CD4-positive, alpha-beta memory T cell (primary cell): Measurements from ENCODE around the gene MACROD2. TPM values are rescaled to one million over a fixed set of nuclear protein-coding genes. Genes with fewer than 3 reads are reported as not detected.

Source experiments
- CTCF ChIA-PET: fragments of 350-600 bp; sonication (Branson Sonifier 250); formaldehyde crosslinking; loops from one replicate; lab custom pipeline; 2021; ENCODE audit warnings: inconsistent platforms; ENCODE audit not compliant: partially characterized antibody; lab: Charles Lee
- POLR2A ChIA-PET: fragments of 350-600 bp; sonication (Branson Sonifier 250); formaldehyde crosslinking; loops from one replicate; lab custom pipeline; 2021; ENCODE audit not compliant: partially characterized antibody; lab: Charles Lee
- DNase-seq, 5 donors: peaks; one replicate each; pipeline versions ENCODE4 v3.0.0 to v3.0.0-alpha.2; 2020 to 2022; ENCODE audit warnings: mixed read lengths in 1 of 5
- H3K27ac ChIP-seq: one replicate; pipeline ENCODE4 v1.7.0; 2013; ENCODE audit warnings: low read depth, low read length
- H3K27me3 ChIP-seq: 2 replicates; pipeline ENCODE4 v1.7.0; 2013; ENCODE audit warnings: mild to moderate bottlenecking, low read length, moderate library complexity; ENCODE audit not compliant: insufficient read depth
- H3K36me3 ChIP-seq: 2 replicates; pipeline ENCODE4 v1.7.0; 2013; ENCODE audit warnings: mild to moderate bottlenecking, low read length, moderate library complexity; ENCODE audit not compliant: insufficient read depth
- H3K4me1 ChIP-seq: 2 replicates; pipeline ENCODE4 v1.7.0; 2013; ENCODE audit warnings: mild to moderate bottlenecking, low read length, moderate library complexity; ENCODE audit not compliant: insufficient read depth
- H3K4me3 ChIP-seq, 2 donors: one replicate each; pipeline ENCODE4 v1.7.0; 2013; ENCODE audit warnings: low read length in 2 of 2, mild to moderate bottlenecking in 1 of 2
- H3K9me3 ChIP-seq, 2 donors: one replicate each; pipeline ENCODE4 v1.7.0; 2013; ENCODE audit warnings: low read length in 2 of 2, control low read depth in 1 of 2; ENCODE audit not compliant: control insufficient read depth in 1 of 2
- H3K27ac Mint-ChIP-seq, 7 donors: one replicate each; pipeline ENCODE4 v1.8.0; 2020 to 2021; ENCODE audit warnings: mixed read lengths in 7 of 7, mild to moderate bottlenecking in 6 of 7, inconsistent platforms in 3 of 7, moderate library complexity in 3 of 7
- H3K27me3 Mint-ChIP-seq, 2 donors: one replicate each; pipeline ENCODE4 v1.8.0; 2020 to 2021; ENCODE audit warnings: mixed read lengths in 2 of 2
- H3K36me3 Mint-ChIP-seq, 2 donors: one replicate each; pipeline ENCODE4 v1.8.0; 2020 to 2021; ENCODE audit warnings: mixed read lengths in 2 of 2, inconsistent platforms in 1 of 2, mild to moderate bottlenecking in 1 of 2
- H3K4me1 Mint-ChIP-seq, 4 donors: one replicate each; pipeline ENCODE4 v1.8.0; 2020 to 2021; ENCODE audit warnings: mixed read lengths in 4 of 4, mild to moderate bottlenecking in 1 of 4
- H3K4me3 Mint-ChIP-seq, 8 donors: one replicate each; pipeline ENCODE4 v1.8.0; 2020 to 2021; ENCODE audit warnings: mixed read lengths in 8 of 8, mild to moderate bottlenecking in 7 of 8, moderate library complexity in 6 of 8, inconsistent platforms in 3 of 8
- H3K9me3 Mint-ChIP-seq, 8 donors: one replicate each; pipeline ENCODE4 v1.8.0; 2020 to 2021; ENCODE audit warnings: mixed read lengths in 8 of 8, mild to moderate bottlenecking in 5 of 8, inconsistent platforms in 3 of 8, moderate library complexity in 1 of 8
- intact Hi-C: fragments of 100-400 bp; cut with micrococcal nuclease; formaldehyde crosslinking; loops from one replicate; pipeline ENCODE4 v1.15.1; 2023
- polyA plus RNA-seq, 2 donors: library from polyadenylated mRNA; unstranded; fragments of 300-500 nt; fragmentation: Illumina TruSeq; gene quantifications; one replicate each; pipeline ENCODE4 v1.2.3, GENCODE V29; 2021
- total RNA-seq, 2 experiments: library from RNA; stranded (reverse); gene quantifications; one replicate each; pipeline ENCODE4 v1.2.3, GENCODE V29; 2021

Gene MACROD2
- total and polyA plus RNA-seq, 4 experiments from 2014 or later: not detected

- H3K27me3 Mint-ChIP-seq: no peaks in the 10 kb centered on the region
- Histone ChIP-seq H3K27me3 (no peaks in the 10 kb centered on the region), H3K4me1 (no peaks in the 10 kb centered on the region), H3K9me3 (no peaks in the 10 kb centered on the region), H3K4me3 (no peak overlapping the region), H3K27ac (no peak overlapping the region), H3K36me3 (no peaks in the 10 kb centered on the region)
- no peak overlapping the region for H3K4me3 Mint-ChIP-seq
- H3K9me3 Mint-ChIP-seq: peaks cover 0 to 11% (median 5%) of the 10 kb centered on the region in 8 donors
- H3K36me3 Mint-ChIP-seq: no peaks in the 10 kb centered on the region
- no peaks in the 10 kb centered on the region for H3K4me1 Mint-ChIP-seq
- no peak for DNase-seq
- H3K27ac Mint-ChIP-seq: no peak overlapping the region
- POLR2A ChIA-PET: no interaction called here
- intact Hi-C loops: no loop called here
- CTCF ChIA-PET: no interaction called here
Measured at GRCh38 chr20:15866916-15867730, 1871.8 kb downstream of the MACROD2 start.

GRCh38 chr20:15867899-15868298 lies 1872.6 kb downstream of the MACROD2 start:
- intact Hi-C loops: no loop called here
- ChIA-PET POLR2A (no interaction called here), CTCF (no interaction called here)
- Mint-ChIP-seq H3K27me3 (no peaks in the 10 kb centered on the region), H3K27ac (peak overlapping the region in 1 of 7 donors; percentile 19), H3K9me3 (peaks cover 0 to 11% (median 5%) of the 10 kb centered on the region in 8 donors), H3K4me3 (no peak overlapping the region), H3K4me1 (no peaks in the 10 kb centered on the region), H3K36me3 (no peaks in the 10 kb centered on the region)
- Histone ChIP-seq H3K9me3 (no peaks in the 10 kb centered on the region), H3K4me3 (no peak overlapping the region), H3K36me3 (no peaks in the 10 kb centered on the region), H3K4me1 (no peaks in the 10 kb centered on the region), H3K27me3 (no peaks in the 10 kb centered on the region), H3K27ac (no peak overlapping the region)
- no peak for DNase-seq

- H3K4me3 ChIP-seq: no peak overlapping the region
- H3K27ac ChIP-seq: no peak overlapping the region
- ChIA-PET POLR2A (no interaction called here), CTCF (no interaction called here)
- no peaks in the 10 kb centered on the region for H3K27me3 Mint-ChIP-seq
- H3K27ac Mint-ChIP-seq: no peak overlapping the region
- no peak overlapping the region for H3K4me3 Mint-ChIP-seq
- H3K36me3 Mint-ChIP-seq: no peaks in the 10 kb centered on the region
- no peaks in the 10 kb centered on the region for H3K4me1 Mint-ChIP-seq
- intact Hi-C loops: no loop called here
- H3K9me3 Mint-ChIP-seq: peaks cover 0 to 14% (median 8%) of the 10 kb centered on the region in 8 donors
- DNase-seq: no peak
- no peaks in the 10 kb centered on the region for H3K36me3 ChIP-seq
- H3K27me3 ChIP-seq: no peaks in the 10 kb centered on the region
- H3K9me3 ChIP-seq: no peaks in the 10 kb centered on the region
- H3K4me1 ChIP-seq: no peaks in the 10 kb centered on the region
Measured at GRCh38 chr20:15875446-15875845, 1880.1 kb downstream of the MACROD2 start.

GRCh38 chr20:15882553-15882952 lies 1887.2 kb downstream of the MACROD2 start:
- Histone ChIP-seq H3K27ac (no peak overlapping the region), H3K9me3 (no peaks in the 10 kb centered on the region), H3K36me3 (no peaks in the 10 kb centered on the region), H3K4me3 (no peak overlapping the region), H3K27me3 (no peaks in the 10 kb centered on the region), H3K4me1 (no peaks in the 10 kb centered on the region)
- CTCF ChIA-PET: no interaction called here
- no peak for DNase-seq
- no peaks in the 10 kb centered on the region for H3K27me3 Mint-ChIP-seq
- peaks cover 0 to 21% (median 9%) of the 10 kb centered on the region in 8 donors for H3K9me3 Mint-ChIP-seq
- POLR2A ChIA-PET: no interaction called here
- H3K27ac Mint-ChIP-seq: no peak overlapping the region
- H3K4me1 Mint-ChIP-seq: no peaks in the 10 kb centered on the region
- H3K4me3 Mint-ChIP-seq: no peak overlapping the region
- H3K36me3 Mint-ChIP-seq: no peaks in the 10 kb centered on the region
- intact Hi-C loops: no loop called here

- Histone ChIP-seq H3K27me3 (no peaks in the 10 kb centered on the region), H3K4me1 (no peaks in the 10 kb centered on the region), H3K36me3 (no peaks in the 10 kb centered on the region), H3K27ac (no peak overlapping the region), H3K4me3 (no peak overlapping the region), H3K9me3 (no peaks in the 10 kb centered on the region)
- H3K4me1 Mint-ChIP-seq: no peaks in the 10 kb centered on the region
- ChIA-PET CTCF (no interaction called here), POLR2A (no interaction called here)
- no peaks in the 10 kb centered on the region for H3K27me3 Mint-ChIP-seq
- DNase-seq: no peak
- no peak overlapping the region for H3K27ac Mint-ChIP-seq
- intact Hi-C loops: no loop called here
- no peak overlapping the region for H3K4me3 Mint-ChIP-seq
- H3K36me3 Mint-ChIP-seq: no peaks in the 10 kb centered on the region
- H3K9me3 Mint-ChIP-seq: peaks cover 0 to 18% (median 4%) of the 10 kb centered on the region in 8 donors
Measured at GRCh38 chr20:15886250-15886649, 1890.9 kb downstream of the MACROD2 start.

- Histone ChIP-seq H3K4me1 (no peaks in the 10 kb centered on the region), H3K9me3 (no peaks in the 10 kb centered on the region), H3K4me3 (no peak overlapping the region), H3K36me3 (no peaks in the 10 kb centered on the region), H3K27me3 (no peaks in the 10 kb centered on the region), H3K27ac (no peak overlapping the region)
- ChIA-PET POLR2A (no interaction called here), CTCF (no interaction called here)
- DNase-seq: no peak
- Mint-ChIP-seq H3K27me3 (no peaks in the 10 kb centered on the region), H3K4me1 (no peaks in the 10 kb centered on the region), H3K4me3 (no peak overlapping the region), H3K27ac (no peak overlapping the region), H3K36me3 (no peaks in the 10 kb centered on the region), H3K9me3 (peaks cover 0 to 20% (median 4%) of the 10 kb centered on the region in 8 donors)
- intact Hi-C loops: no loop called here
Measured at GRCh38 chr20:15887387-15887786, 1892.1 kb downstream of the MACROD2 start.

- intact Hi-C loops: no loop called here
- CTCF ChIA-PET: no interaction called here
- POLR2A ChIA-PET: no interaction called here
- H3K4me1 Mint-ChIP-seq: no peaks in the 10 kb centered on the region
- peaks cover 0 to 19% (median 4%) of the 10 kb centered on the region in 8 donors for H3K9me3 Mint-ChIP-seq
- H3K36me3 Mint-ChIP-seq: no peaks in the 10 kb centered on the region
- Histone ChIP-seq H3K9me3 (no peaks in the 10 kb centered on the region), H3K27me3 (no peaks in the 10 kb centered on the region), H3K27ac (no peak overlapping the region), H3K36me3 (no peaks in the 10 kb centered on the region), H3K4me3 (no peak overlapping the region), H3K4me1 (no peaks in the 10 kb centered on the region)
- no peak for DNase-seq
- H3K4me3 Mint-ChIP-seq: no peak overlapping the region
- no peak overlapping the region for H3K27ac Mint-ChIP-seq
- H3K27me3 Mint-ChIP-seq: no peaks in the 10 kb centered on the region
Measured at GRCh38 chr20:15889061-15889460, 1893.7 kb downstream of the MACROD2 start.
